ENCODE results near the gene HIPK4.
"Not testable (repeated sequence)": the region's sequence is repeated elsewhere in the genome, so short reads cannot be mapped to it uniquely, and the experiment has no call there.

Gene HIPK4

GRCh38 chr19:40393894-40394815, 4.2 kb upstream of the HIPK4 start:
- in situ Hi-C loops (cut with MboI; ENCODE audit: low sequenced_read_pairs) = no loop called here

GRCh38 chr19:40392894-40393517, 3.0 kb upstream of the HIPK4 start:
- in situ Hi-C loops (cut with MboI; ENCODE audit: low sequenced_read_pairs) = no loop called here

- in situ Hi-C loops (cut with MboI; ENCODE audit: low sequenced_read_pairs) = no loop called here
These were observed 2.1 kb upstream of the HIPK4 start for GRCh38 chr19:40392123-40392522.

- in situ Hi-C loops (cut with MboI; ENCODE audit: low sequenced_read_pairs) = no loop called here
These were observed 437 bp downstream of the HIPK4 start for GRCh38 chr19:40389404-40390083.

- in situ Hi-C loops (cut with MboI; ENCODE audit: low sequenced_read_pairs) = no loop called here
These were observed 1.5 kb downstream of the HIPK4 start for GRCh38 chr19:40388481-40388880.

- in situ Hi-C loops (cut with MboI; ENCODE audit: low sequenced_read_pairs) = no loop called here
These were observed 2.8 kb downstream of the HIPK4 start for GRCh38 chr19:40387155-40387554.

GRCh38 chr19:40383668-40384248, 6.2 kb downstream of the HIPK4 start:
- in situ Hi-C loops (cut with MboI; ENCODE audit: low sequenced_read_pairs) = no loop called here

GRCh38 chr19:40381321-40381720, 8.7 kb downstream of the HIPK4 start:
- in situ Hi-C loops (cut with MboI; ENCODE audit: low sequenced_read_pairs) = no loop called here

GRCh38 chr19:40380199-40381037, 9.6 kb downstream of the HIPK4 start:
- in situ Hi-C loops (cut with MboI; ENCODE audit: low sequenced_read_pairs) = no loop called here

- in situ Hi-C loops (cut with MboI; ENCODE audit: low sequenced_read_pairs) = no loop called here
These were observed 10.4 kb downstream of the HIPK4 start for GRCh38 chr19:40379446-40380198.

GRCh38 chr19:40378509-40378908, 11.5 kb downstream of the HIPK4 start:
- in situ Hi-C loops (cut with MboI; ENCODE audit: low sequenced_read_pairs) = no loop called here

- in situ Hi-C loops (cut with MboI; ENCODE audit: low sequenced_read_pairs) = no loop called here
These were observed 12.1 kb downstream of the HIPK4 start for GRCh38 chr19:40377876-40378385.

GRCh38 chr19:40376286-40376862, 13.6 kb downstream of the HIPK4 start:
- in situ Hi-C loops (cut with MboI; ENCODE audit: low sequenced_read_pairs) = no loop called here

- in situ Hi-C loops (cut with MboI; ENCODE audit: low sequenced_read_pairs) = no loop called here
These were observed 15.9 kb downstream of the HIPK4 start for GRCh38 chr19:40374084-40374483.

- in situ Hi-C loops (cut with MboI; ENCODE audit: low sequenced_read_pairs) = no loop called here
These were observed 18.2 kb downstream of the HIPK4 start for GRCh38 chr19:40371802-40372122.

- in situ Hi-C loops (cut with MboI; ENCODE audit: low sequenced_read_pairs) = no loop called here
These were observed 18.8 kb downstream of the HIPK4 start for GRCh38 chr19:40370997-40371801.

- in situ Hi-C loops (cut with MboI; ENCODE audit: low sequenced_read_pairs) = not testable (repeated sequence)
These were observed 19.7 kb downstream of the HIPK4 start for GRCh38 chr19:40370253-40370652.

GRCh38 chr19:40369797-40370196, 20.2 kb downstream of the HIPK4 start:
- in situ Hi-C loops (cut with MboI; ENCODE audit: low sequenced_read_pairs) = no loop called here
